Osteoblast (primary cell): ENCODE measurements around the gene SPTBN1. TPM values are rescaled to one million over a fixed set of nuclear protein-coding genes. Genes with fewer than 3 reads are reported as not detected.
A peak's percentile ranks its signal among the peaks of the same experiment; 100 is the strongest.

Experiments
- DNase-seq: peaks from one replicate; pipeline ENCODE4 v3.0.0; 2011; ENCODE audit warnings: low spot score, mixed read lengths; ENCODE audit not compliant: insufficient read length; ENCODE audit errors: missing footprints
- H2AFZ ChIP-seq: 2 replicates; pipeline ENCODE4 v1.6.0; 2011; ENCODE audit warnings: mild to moderate bottlenecking, low read length
- H3K27ac ChIP-seq: 2 replicates; pipeline ENCODE4 v1.5.1; 2011; ENCODE audit warnings: mild to moderate bottlenecking, low read depth, low read length, moderate library complexity
- H3K27me3 ChIP-seq: 2 replicates; pipeline ENCODE4 v1.6.0; 2012; ENCODE audit warnings: mild to moderate bottlenecking, control low read depth, inconsistent platforms, low read length, moderate library complexity; ENCODE audit not compliant: insufficient read depth
- H3K36me3 ChIP-seq: 2 replicates; pipeline ENCODE4 v1.5.1; 2011; ENCODE audit warnings: mild to moderate bottlenecking, low read length, control low read depth, moderate library complexity; ENCODE audit not compliant: insufficient read depth
- H3K4me1 ChIP-seq: 2 replicates; pipeline ENCODE4 v1.5.1; 2011; ENCODE audit warnings: mild to moderate bottlenecking, low read length, control low read depth, moderate library complexity; ENCODE audit not compliant: insufficient read depth
- H3K4me2 ChIP-seq: 2 replicates; pipeline ENCODE4 v1.6.0; 2011; ENCODE audit warnings: mild to moderate bottlenecking, low read length; ENCODE audit not compliant: insufficient read depth
- H3K4me3 ChIP-seq: fragments of 200-600 bp; sonication (generic); 3 replicates; pipeline ENCODE4 v1.5.1; 2012; ENCODE audit warnings: mild to moderate bottlenecking, low read length, inconsistent platforms; ENCODE audit not compliant: insufficient read depth
- H3K79me2 ChIP-seq: 2 replicates; pipeline ENCODE4 v1.6.0; 2012; ENCODE audit warnings: mild to moderate bottlenecking, low read length, control low read depth, inconsistent platforms; ENCODE audit not compliant: insufficient read depth
- H3K9me3 ChIP-seq: 2 replicates; pipeline ENCODE4 v1.5.1; 2011; ENCODE audit warnings: low read depth, low read length, control low read depth
- H4K20me1 ChIP-seq: 2 replicates; pipeline ENCODE4 v1.6.0; 2012; ENCODE audit warnings: mild to moderate bottlenecking, low read length, control low read depth; ENCODE audit not compliant: insufficient read depth
- CTCF ChIP-seq: IDR thresholded peaks from 2 replicates; pipeline ENCODE4 v1.5.1; 2011; ENCODE audit warnings: mild to moderate bottlenecking, low read depth, low read length, moderate library complexity; ENCODE audit errors: extremely low read depth
- total RNA-seq: library from RNA; depleted of rRNA; stranded (reverse); fragments of >200 nt; gene quantifications from 2 replicates; pipeline ENCODE4 v1.2.3, GENCODE V29; 2012

SPTBN1 gene
- total RNA-seq, 1 donor, result 249 TPM

GRCh38 chr2:54671875-54672589 lies 215.9 kb downstream of the SPTBN1 start:
- no peak overlapping the region for H3K4me3 ChIP-seq
- H4K20me1 ChIP-seq, result no peaks in the 10 kb centered on the region
- H3K4me2 ChIP-seq, result no peak overlapping the region
- no peaks in the 10 kb centered on the region for H3K79me2 ChIP-seq
- H3K9me3 ChIP-seq, result no peaks in the 10 kb centered on the region
- peak overlapping the region; percentile 58 for H3K27ac ChIP-seq
- H2AFZ ChIP-seq, result no peak overlapping the region
- no peak for DNase-seq
- peaks cover 33% of the 10 kb centered on the region for H3K36me3 ChIP-seq
- H3K27me3 ChIP-seq, result no peaks in the 10 kb centered on the region
- TF ChIP-seq CTCF, result no peak
- peaks cover 54% of the 10 kb centered on the region for H3K4me1 ChIP-seq

GRCh38 chr2:54672590-54673456 lies 216.7 kb downstream of the SPTBN1 start:
- H3K27me3 ChIP-seq, result no peaks in the 10 kb centered on the region
- TF ChIP-seq CTCF, result no peak
- no peak for DNase-seq

GRCh38 chr2:54673501-54673998 lies 217.4 kb downstream of the SPTBN1 start:
- H3K4me3 ChIP-seq, result peak overlapping the region; percentile 48
- H3K27me3 ChIP-seq, result no peaks in the 10 kb centered on the region
- H3K79me2 ChIP-seq, result no peaks in the 10 kb centered on the region
- H3K4me1 ChIP-seq, result peaks cover 66% of the 10 kb centered on the region
- H3K27ac ChIP-seq, result peak overlapping the region; percentile 58
- H3K4me2 ChIP-seq, result peak overlapping the region; percentile 72
- no peaks in the 10 kb centered on the region for H3K9me3 ChIP-seq
- peak; percentile 88 for DNase-seq
- peaks cover 20% of the 10 kb centered on the region for H3K36me3 ChIP-seq
- no peak for TF ChIP-seq CTCF
- H4K20me1 ChIP-seq, result no peaks in the 10 kb centered on the region
- peak overlapping the region; percentile 77 for H2AFZ ChIP-seq

More at GRCh38 chr2:54672590-54673456, 216.7 kb downstream of the SPTBN1 start:
- Histone ChIP-seq H3K4me2 (peak overlapping the region; percentile 72), H3K36me3 (peaks cover 27% of the 10 kb centered on the region), H3K4me1 (peaks cover 62% of the 10 kb centered on the region), H3K4me3 (peak overlapping the region; percentile 48), H3K27ac (peak overlapping the region; percentile 58), H3K79me2 (no peaks in the 10 kb centered on the region), H4K20me1 (no peaks in the 10 kb centered on the region), H3K9me3 (no peaks in the 10 kb centered on the region), H2AFZ (peak overlapping the region; percentile 77)

GRCh38 chr2:54675281-54675680 lies 219.2 kb downstream of the SPTBN1 start:
- peak; percentile 45 for DNase-seq
- Histone ChIP-seq H3K4me1 (peaks cover 58% of the 10 kb centered on the region), H3K27ac (no peak overlapping the region)

More at GRCh38 chr2:54675281-54675680, 219.2 kb downstream of the SPTBN1 start:
- H3K4me3 ChIP-seq, result no peak overlapping the region
- no peak for TF ChIP-seq CTCF
- H3K27me3 ChIP-seq, result no peaks in the 10 kb centered on the region
- no peaks in the 10 kb centered on the region for H3K79me2 ChIP-seq
- H3K36me3 ChIP-seq, result peaks cover 8% of the 10 kb centered on the region
- H3K9me3 ChIP-seq, result no peaks in the 10 kb centered on the region
- H2AFZ ChIP-seq, result no peak overlapping the region
- no peaks in the 10 kb centered on the region for H4K20me1 ChIP-seq
- peak overlapping the region; percentile 10 for H3K4me2 ChIP-seq
